Measurements from ENCODE around the gene TDRD1. TPM values are rescaled to one million over a fixed set of nuclear protein-coding genes. Genes with fewer than 3 reads are reported as not detected.

TDRD1 gene
- total RNA-seq, 1 experiment from 2014 or later, result not detected

GRCh38 chr10:114276066-114276465 lies 96.9 kb downstream of the TDRD1 start:
- Histone ChIP-seq H3K4me3 (ENCODE audit: low read depth, low read length, poor library complexity, severe bottlenecking) (no peak overlapping the region), H3K27me3 (replicated peaks; ENCODE audit: insufficient read depth, low read depth, low read length, poor library complexity) (peaks cover 8% of the 10 kb centered on the region), H3K9me3 (ENCODE audit: low read depth, low read length, poor library complexity, severe bottlenecking) (no peaks in the 10 kb centered on the region), H3K27ac (ENCODE audit: low read depth, low read length, poor library complexity, severe bottlenecking) (no peak overlapping the region), H3K36me3 (ENCODE audit: insufficient read depth, low read length, poor library complexity, severe bottlenecking) (no peaks in the 10 kb centered on the region), H3K4me1 (ENCODE audit: insufficient read depth, low read length, poor library complexity, severe bottlenecking) (no peaks in the 10 kb centered on the region)
- no peak for DNase-seq (ENCODE audit: low spot score)
- TF ChIP-seq CTCF (conservative IDR thresholded peaks at IDR 0.05; ENCODE audit: low read depth, low read length) (no peak), EZH2 (IDR thresholded peaks at IDR 0.05; ENCODE audit: borderline replicate concordance, low read depth, low read length, poor library complexity, severe bottlenecking) (no peak)
- BruUV-seq (replicated peaks), result no TSS peak
- intact Hi-C loops (cut with micrococcal nuclease; ENCODE audit: unreplicated experiment), result no loop called here
- ChIA-PET POLR2A (ENCODE audit: low non-redundant PET) (no interaction called here), CTCF (no interaction called here)

GRCh38 chr10:114276671-114277070 lies 97.5 kb downstream of the TDRD1 start:
- POLR2A ChIA-PET (ENCODE audit: low non-redundant PET), result no interaction called here
- TF ChIP-seq CTCF (conservative IDR thresholded peaks at IDR 0.05; ENCODE audit: low read depth, low read length), result no peak
- no peak for DNase-seq (ENCODE audit: low spot score)
- no TSS peak for BruUV-seq (replicated peaks)
- no peaks in the 10 kb centered on the region for H3K4me1 ChIP-seq (ENCODE audit: insufficient read depth, low read length, poor library complexity, severe bottlenecking)
- H3K27ac ChIP-seq (ENCODE audit: low read depth, low read length, poor library complexity, severe bottlenecking), result no peak overlapping the region
- intact Hi-C loops (cut with micrococcal nuclease; ENCODE audit: unreplicated experiment), result no loop called here
- no peak overlapping the region for H3K4me3 ChIP-seq (ENCODE audit: low read depth, low read length, poor library complexity, severe bottlenecking)
- no peaks in the 10 kb centered on the region for H3K9me3 ChIP-seq (ENCODE audit: low read depth, low read length, poor library complexity, severe bottlenecking)
- H3K27me3 ChIP-seq (replicated peaks; ENCODE audit: insufficient read depth, low read depth, low read length, poor library complexity), result peaks cover 8% of the 10 kb centered on the region
- H3K36me3 ChIP-seq (ENCODE audit: insufficient read depth, low read length, poor library complexity, severe bottlenecking), result no peaks in the 10 kb centered on the region
- CTCF ChIA-PET, result interaction anchor here (0.7 kb wide), 1 partner anchor 27 kb away, joined by 10 read pairs; no protein-coding TSS in a partner anchor

DNA sequence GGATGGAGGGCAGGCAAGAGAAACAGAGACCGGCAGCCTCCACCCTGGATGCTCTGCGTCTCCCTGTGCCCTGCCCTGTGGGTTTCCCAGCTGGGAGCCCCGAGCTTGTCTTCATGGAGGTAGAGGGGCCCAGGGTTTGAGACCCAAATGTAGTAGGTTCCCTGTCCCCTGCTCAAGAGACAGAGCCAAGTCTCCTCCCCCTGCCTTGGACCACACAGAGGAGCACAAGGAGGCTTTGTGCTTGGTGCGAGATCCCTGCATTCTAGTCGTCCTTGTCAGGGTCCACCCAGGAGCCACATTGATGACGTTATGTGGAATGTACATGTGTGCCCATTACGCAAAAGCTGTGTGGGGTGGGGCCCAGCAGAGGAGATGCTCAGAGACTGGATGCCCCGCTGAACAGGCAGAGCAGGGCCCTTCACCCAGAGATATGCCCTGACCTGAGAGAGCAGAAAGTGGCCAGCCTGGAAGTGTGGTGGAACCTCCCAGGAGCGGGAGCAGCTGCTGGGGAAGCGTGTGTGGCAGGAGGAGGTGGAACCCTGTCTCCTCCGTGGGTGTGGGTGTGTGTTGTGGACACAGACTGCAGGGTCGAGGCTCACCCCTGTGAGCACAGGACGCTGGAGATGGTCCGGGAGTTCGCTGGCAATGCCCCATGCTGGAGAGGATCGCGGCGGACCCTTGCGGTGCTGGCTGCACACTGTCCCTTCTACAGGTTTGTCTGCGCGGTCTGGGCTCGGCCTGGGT lies 99.2 kb downstream of the TDRD1 start:
- DNase-seq (ENCODE audit: low spot score), result no peak
- CTCF ChIA-PET, result no interaction called here
- intact Hi-C loops (cut with micrococcal nuclease; ENCODE audit: unreplicated experiment), result no loop called here

More for the DNA sequence above, 99.2 kb downstream of the TDRD1 start:
- Histone ChIP-seq H3K36me3 (ENCODE audit: insufficient read depth, low read length, poor library complexity, severe bottlenecking) (no peaks in the 10 kb centered on the region), H3K4me3 (ENCODE audit: low read depth, low read length, poor library complexity, severe bottlenecking) (no peak overlapping the region), H3K27ac (ENCODE audit: low read depth, low read length, poor library complexity, severe bottlenecking) (no peak overlapping the region), H3K4me1 (ENCODE audit: insufficient read depth, low read length, poor library complexity, severe bottlenecking) (no peaks in the 10 kb centered on the region), H3K27me3 (replicated peaks; ENCODE audit: insufficient read depth, low read depth, low read length, poor library complexity) (peaks cover 8% of the 10 kb centered on the region), H3K9me3 (ENCODE audit: low read depth, low read length, poor library complexity, severe bottlenecking) (no peaks in the 10 kb centered on the region)
- POLR2A ChIA-PET (ENCODE audit: low non-redundant PET), result no interaction called here
- BruUV-seq (replicated peaks), result no TSS peak
- TF ChIP-seq EZH2 (IDR thresholded peaks at IDR 0.05; ENCODE audit: borderline replicate concordance, low read depth, low read length, poor library complexity, severe bottlenecking) (no peak), CTCF (conservative IDR thresholded peaks at IDR 0.05; ENCODE audit: low read depth, low read length) (no peak)
